HPDE6-E6E7 (cell line): Measurements from ENCODE around the gene ADARB2.

Experiments
- DNase-seq: peaks from one replicate; pipeline ENCODE4 v3.0.0; 2011; ENCODE audit warnings: missing footprints; ENCODE audit errors: extremely low spot score

Gene ADARB2

DNA sequence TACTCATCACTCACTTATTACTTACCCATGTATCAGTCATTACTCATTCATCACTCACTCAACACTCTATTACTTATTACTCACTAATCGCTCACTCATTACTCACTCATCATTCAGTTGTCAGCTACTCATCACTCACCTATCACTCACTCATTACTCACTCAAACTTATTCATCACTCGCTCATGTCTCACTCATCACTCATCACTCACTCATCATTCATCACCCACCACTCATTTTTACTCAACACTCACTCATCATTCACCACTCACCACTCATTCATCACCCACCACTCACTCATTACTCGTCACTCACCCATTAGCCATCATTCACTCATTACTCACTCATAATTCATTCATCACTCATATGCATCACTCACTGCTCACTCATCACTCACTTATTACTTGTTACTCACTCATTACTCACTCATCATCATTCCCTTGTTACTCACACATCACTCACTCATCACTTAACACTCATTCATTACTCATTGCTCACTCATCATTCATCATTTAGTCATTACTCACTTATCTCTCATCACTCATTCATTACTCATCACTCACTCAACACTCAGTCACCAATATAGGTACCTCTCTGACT is 237.9 kb downstream of the ADARB2 start:
- no peak for DNase-seq

GRCh38 chr10:1498746-1499358 is 238.5 kb downstream of the ADARB2 start:
- no peak for DNase-seq

DNA sequence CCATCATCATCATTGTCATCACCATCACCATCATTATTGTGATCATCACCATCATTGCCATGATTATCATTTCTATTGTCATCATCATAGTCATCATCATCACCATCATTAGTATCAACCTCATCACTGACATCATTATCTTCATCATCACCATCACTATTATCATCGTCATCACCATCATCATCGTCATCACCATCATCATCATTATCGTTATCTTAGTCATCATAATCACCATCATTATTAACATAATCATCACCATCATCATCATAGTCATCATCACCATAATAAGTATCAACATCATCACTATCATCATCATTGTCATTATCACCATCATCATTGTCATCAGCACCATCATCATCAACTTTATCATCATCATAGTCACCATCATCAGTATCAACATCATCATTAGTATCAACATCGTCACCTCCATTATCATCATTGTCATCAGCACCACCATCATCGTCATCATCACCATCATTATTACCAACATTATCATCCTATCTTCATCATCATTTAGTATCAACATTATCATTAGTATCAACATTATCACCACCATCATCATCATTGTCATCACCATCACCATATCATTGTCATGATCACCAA is 241.3 kb downstream of the ADARB2 start:
- DNase-seq: no peak

GRCh38 chr10:1492641-1493040 is 244.7 kb downstream of the ADARB2 start:
- no peak for DNase-seq

DNA sequence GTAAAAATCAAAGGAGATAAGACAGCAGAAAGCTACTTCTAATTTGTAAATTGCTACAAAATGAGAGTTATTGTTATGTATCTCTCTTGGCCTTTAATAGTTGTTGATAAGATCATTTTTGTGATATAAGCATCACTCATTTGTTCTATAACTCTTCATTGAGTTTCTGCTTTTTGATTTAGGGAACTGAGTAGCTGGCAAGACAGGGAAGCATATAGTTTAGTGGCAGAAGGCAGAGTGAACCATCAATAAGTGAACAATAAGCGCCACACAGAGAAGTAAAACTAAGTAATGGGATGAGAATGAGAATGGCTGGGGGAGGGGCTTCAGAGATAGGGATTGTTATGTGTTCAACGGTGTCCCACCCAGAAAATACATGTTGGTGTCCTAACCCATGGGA is 245.4 kb downstream of the ADARB2 start:
- DNase-seq: no peak

- DNase-seq: no peak
Observed at GRCh38 chr10:1489801-1490200, 247.5 kb downstream of the ADARB2 start.

DNA sequence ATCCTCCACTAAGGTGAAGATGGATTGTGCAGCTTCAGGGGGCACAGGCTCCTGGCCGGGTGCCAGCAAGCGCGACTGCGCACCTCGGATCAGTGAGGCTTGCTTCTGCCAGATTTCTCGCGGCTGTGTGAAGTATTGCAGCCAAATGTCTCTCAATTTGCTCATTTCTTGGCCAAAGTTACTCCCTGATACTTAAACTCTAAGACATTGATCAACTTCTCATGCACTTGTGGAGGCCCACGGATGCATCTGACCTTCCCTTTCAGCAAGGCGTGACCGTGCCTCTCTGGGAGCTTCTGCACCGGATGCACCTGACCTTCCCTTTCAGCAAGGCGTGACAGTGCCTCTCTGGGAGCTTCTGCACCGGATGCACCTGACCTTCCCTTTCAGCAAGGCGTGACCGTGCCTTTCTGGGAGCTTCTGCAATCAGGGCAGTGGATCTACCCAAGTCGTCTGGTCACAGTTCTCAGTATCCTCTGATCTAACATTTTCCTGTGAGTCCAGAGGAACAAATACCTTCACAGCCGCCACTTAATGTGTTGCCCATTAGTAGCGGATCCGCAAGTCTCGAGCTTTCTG is 248.3 kb downstream of the ADARB2 start:
- no peak for DNase-seq

- no peak for DNase-seq
Observed at GRCh38 chr10:1486841-1487687, 250.3 kb downstream of the ADARB2 start.

GRCh38 chr10:1485357-1485756 is 252.0 kb downstream of the ADARB2 start:
- no peak for DNase-seq

DNA sequence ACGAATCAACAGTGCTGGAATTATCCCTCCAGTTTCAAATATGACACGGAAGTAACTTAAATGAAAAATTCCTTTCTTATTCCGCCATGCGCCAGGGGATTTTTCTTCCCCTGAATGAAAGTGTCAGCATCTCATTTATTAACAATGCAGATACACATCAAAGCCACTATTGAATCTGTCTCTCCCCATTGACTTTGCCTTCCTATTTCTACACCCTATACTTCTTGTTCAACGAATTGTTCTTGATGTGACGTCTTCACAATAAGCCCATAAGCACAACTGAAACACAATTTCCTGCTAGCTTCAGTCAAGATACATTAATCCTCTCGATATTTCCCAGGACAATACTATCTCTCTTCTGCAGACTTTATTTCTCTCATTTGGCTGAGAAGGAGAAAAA is 253.5 kb downstream of the ADARB2 start:
- DNase-seq: no peak

DNA sequence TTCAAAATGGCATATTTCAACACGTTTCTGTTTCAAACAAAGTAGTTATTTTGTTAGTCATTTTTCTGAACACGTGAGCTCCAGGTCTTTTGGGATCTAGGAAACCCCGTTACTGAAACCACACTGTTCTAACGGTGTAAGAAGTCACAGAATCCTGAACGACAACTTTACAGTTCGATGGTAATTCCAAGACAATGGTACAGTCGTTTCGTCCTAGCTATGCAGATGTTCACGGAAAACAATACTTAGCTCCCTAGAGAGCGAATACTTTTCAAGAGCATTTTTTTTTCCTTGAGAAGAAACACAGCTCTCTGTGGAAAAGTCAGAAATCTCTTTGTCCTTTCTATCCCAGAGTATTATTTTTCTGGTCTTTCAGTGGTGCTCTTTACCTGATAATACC is 254.1 kb downstream of the ADARB2 start:
- DNase-seq: no peak

DNA sequence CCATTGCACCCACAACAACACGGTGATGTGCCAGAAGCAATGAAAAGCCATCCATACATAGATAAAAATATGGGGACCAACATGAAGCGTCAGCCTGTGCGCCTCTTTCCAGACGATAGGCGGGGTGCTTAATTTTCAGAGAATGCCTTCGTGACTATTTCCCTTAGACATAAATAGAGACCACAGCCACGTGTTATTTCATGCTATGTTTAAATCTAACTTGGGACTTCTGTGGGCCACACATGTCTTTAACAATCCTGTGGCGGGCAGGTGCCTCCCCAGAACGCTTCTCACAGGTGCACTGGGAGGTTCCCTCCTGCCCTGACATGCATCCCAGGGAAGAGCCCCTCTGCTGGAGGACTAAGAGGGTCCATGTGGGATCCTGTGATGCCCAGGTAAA is 259.7 kb downstream of the ADARB2 start:
- DNase-seq: no peak

GRCh38 chr10:1476455-1476803 is 260.9 kb downstream of the ADARB2 start:
- no peak for DNase-seq

DNA sequence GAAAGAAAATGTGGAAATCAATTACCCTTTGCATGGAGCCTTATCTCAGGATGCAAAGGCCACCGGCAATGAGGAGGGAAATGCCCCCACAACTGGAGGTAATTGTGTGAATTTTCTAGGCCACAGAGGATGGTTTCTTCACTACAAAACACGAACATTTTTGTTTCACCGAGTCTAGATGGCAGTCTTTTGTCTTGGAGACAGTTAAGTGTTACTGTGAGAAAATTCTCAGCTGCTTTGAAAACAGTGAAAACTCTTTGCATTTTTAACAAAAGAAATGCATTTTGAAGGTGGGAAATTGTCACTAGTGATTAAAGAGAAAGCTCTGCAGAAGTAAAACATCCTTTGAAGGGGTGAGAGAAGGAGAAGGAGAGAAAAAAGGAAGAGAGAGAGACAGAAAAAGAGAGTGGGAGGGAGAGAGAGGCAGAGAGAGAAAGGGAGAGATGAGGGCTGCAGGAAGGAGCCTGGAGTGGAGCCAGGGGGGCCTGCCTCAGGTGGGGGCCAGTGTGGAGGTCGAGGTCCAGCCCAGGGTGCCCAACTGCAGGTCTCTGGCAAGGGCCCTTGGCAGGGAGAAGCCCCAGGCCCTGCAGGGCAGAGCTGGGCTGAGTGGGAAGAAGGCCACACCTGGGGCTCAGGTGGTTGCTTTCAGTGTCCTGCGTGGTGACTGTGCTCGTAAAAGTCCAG is 261.4 kb downstream of the ADARB2 start:
- no peak for DNase-seq

- DNase-seq: no peak
Observed at GRCh38 chr10:1475098-1475591, 262.2 kb downstream of the ADARB2 start.

DNA sequence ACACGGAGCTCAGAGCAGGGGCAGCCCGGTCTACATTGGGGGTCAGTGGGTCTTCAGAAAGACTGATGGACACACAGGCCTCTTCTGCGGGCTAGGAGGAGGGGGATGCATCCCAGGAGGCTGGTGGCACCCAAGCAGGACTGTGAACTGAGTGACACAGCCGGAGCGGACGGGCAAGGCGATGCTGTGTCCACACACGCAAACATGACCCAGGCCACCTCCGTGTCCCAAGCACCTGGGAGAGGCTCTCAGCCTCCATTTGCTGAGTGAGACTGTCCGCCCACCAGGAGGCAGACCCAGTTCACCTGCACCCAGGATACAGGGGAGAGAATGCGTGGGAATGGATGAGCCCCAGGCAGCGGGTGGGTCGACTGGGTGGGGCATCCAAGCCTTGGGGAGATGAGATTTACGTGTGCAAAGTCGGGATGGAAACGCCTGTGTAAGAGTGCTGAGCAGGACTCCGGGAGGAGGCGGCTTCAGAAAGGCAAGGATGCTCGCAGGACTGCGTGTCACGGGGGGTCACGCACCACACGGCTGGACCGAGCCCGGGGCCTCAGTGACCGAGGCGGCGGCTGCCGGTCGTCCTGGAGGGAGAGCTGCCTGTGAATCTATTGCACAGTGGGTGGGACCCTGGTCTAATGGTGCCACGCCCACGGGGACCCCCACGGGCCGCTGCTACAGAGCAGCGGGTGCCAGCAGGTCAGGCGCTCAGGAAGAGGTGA is 262.8 kb downstream of the ADARB2 start:
- no peak for DNase-seq

- DNase-seq: no peak
Observed at GRCh38 chr10:1473874-1474273, 263.5 kb downstream of the ADARB2 start.

DNA sequence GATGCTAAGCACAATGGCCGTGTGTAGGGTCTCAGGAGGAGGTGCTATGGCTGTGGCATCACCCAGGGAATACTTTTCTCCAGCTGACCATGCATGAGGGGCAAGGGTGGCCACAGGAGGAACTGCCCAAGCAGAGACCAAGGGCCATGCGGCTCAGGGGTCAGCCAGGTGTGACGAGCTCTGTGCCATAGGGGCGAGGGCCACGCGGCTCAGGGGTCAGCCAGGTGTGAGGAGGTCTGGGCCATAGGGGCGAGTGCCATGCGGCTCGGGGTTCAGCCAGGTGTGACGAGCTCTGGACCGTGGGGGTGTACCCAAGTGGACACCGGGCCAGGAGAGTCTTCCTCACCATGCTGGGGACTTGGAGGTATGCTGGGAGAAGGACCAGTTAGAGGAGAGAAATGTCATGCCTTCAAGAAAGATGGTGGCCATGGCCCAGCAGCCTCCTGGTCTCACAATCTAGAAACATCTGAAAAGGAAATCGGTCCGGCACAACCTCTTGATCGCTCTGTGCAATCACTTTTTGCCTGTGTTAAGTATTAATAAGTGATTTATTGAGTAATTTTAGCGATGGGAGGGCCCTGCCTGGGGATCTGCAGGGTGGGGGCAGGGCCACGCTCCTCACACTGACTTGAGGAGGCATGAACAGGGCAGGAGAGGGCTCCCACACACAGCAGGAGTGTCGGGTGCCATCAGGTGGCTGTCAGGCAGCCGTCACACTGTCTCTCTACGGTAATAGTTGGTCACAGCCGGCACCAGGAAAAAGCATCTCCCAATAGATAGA is 265.0 kb downstream of the ADARB2 start:
- DNase-seq: no peak

- no peak for DNase-seq
Observed at GRCh38 chr10:1468811-1469210, 268.5 kb downstream of the ADARB2 start.
